HUES48 (cell line): ENCODE data around the gene SVIL.
"Not testable (repeated sequence)": the region's sequence is repeated elsewhere in the genome, so short reads cannot be mapped to it uniquely, and the experiment has no call there.

Source experiments
- H3K27ac ChIP-seq: one replicate; pipeline ENCODE4 v1.7.0; 2013; ENCODE audit warnings: low read depth, low read length, inconsistent platforms
- H3K27me3 ChIP-seq: 2 replicates; pipeline ENCODE4 v1.6.1; 2013; ENCODE audit warnings: mild to moderate bottlenecking, low read length; ENCODE audit not compliant: control insufficient read depth, insufficient read depth
- H3K36me3 ChIP-seq: 2 replicates; pipeline ENCODE4 v1.6.1; 2013; ENCODE audit warnings: low read length; ENCODE audit not compliant: control insufficient read depth, insufficient read depth
- H3K4me1 ChIP-seq: 2 replicates; pipeline ENCODE4 v1.6.1; 2013; ENCODE audit warnings: mild to moderate bottlenecking, low read length; ENCODE audit not compliant: control insufficient read depth, insufficient read depth
- H3K4me3 ChIP-seq: 2 replicates; pipeline ENCODE4 v1.5.1; 2013; ENCODE audit warnings: mild to moderate bottlenecking, low read depth, low read length
- H3K9ac ChIP-seq: 2 replicates; pipeline ENCODE4 v1.6.1; 2013; ENCODE audit warnings: mild to moderate bottlenecking, low read depth, low read length, moderate library complexity
- H3K9me3 ChIP-seq: 2 replicates; pipeline ENCODE4 v1.6.1; 2013; ENCODE audit warnings: low read length; ENCODE audit not compliant: control insufficient read depth, insufficient read depth

The SVIL gene

DNA sequence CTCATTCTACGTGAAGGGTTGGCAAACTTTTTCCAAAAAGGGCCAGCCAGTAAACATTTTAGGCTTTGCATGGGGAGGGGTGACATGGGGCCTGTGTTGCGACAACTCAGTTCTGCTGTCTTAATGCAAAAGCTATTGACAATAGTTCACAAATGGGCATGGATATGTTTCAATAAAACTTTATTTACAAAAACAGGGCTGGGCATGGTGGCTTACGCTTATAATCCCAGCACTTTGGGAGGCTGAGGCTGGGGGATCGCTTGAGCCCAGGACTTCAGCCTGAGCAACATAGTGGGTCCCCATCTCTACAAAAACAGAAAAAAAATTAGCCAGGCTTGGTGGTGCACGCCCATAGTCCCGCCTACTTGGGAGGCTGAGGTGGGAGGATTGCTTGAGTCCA is 141.1 kb downstream of the SVIL start:
- Histone ChIP-seq H3K4me1 (peaks cover 10% of the 10 kb centered on the region; the same call in 1 of the 2 replicates), H3K36me3 (peaks cover 8% of the 10 kb centered on the region; the same call in 1 of the 2 replicates), H3K4me3 (no peak overlapping the region), H3K27ac (no peak overlapping the region), H3K9me3 (no peaks in the 10 kb centered on the region), H3K27me3 (no peaks in the 10 kb centered on the region), H3K9ac (no peak overlapping the region)

- H3K4me3 ChIP-seq: no peak overlapping the region
- H3K27me3 ChIP-seq: no peaks in the 10 kb centered on the region
- H3K36me3 ChIP-seq: peaks cover 12% of the 10 kb centered on the region; the same call in 1 of the 2 replicates
- no peaks in the 10 kb centered on the region for H3K9me3 ChIP-seq
- H3K27ac ChIP-seq: no peak overlapping the region
- H3K4me1 ChIP-seq: peaks cover 10% of the 10 kb centered on the region; the same call in 1 of the 2 replicates
- no peak overlapping the region for H3K9ac ChIP-seq
Measured at GRCh38 chr10:29492774-29493173, 142.0 kb downstream of the SVIL start.

DNA sequence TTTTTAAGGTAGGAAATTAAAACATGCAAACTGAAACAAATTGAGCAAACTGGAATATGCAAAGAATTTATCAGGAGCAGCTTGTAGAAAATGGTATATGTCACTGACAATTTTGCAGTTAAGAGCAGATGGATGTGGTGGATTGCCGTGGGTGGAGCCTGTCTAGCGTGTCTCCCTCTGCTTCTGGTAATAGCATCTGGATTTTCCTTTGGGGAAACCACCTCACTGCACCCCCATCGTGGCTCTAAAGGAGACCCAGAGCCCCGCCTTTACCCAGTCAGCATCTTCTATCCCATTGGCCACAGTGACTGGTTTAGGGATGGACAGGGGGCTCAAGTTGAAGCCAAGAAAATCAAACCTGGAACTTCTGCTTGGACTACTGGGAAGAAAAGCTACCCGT is 142.9 kb downstream of the SVIL start:
- peaks cover 12% of the 10 kb centered on the region; the same call in 1 of the 2 replicates for H3K36me3 ChIP-seq

DNA sequence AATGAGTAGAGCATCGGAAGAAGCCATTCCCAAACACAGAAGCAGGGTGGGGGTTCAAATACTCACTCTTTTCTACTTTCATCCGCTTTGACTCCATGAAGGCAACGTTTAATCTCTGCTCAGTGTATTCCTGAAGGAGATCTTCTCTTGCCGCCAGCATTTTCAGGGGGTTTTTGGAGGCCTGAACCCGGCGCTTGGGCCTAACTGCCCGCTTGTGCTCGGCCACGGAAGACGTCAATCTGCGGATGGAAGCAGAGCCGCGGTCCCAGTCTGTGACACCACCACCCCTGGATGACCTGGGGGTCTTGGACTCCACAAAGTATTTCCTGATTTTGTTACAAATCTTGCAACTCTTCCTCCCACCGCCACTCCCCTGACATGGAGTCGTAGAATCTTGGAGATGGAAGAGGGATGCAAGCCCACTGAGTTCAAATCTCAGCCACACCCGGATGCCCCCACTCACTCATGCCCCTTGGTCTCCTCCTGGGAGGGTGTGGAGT is 143.9 kb downstream of the SVIL start:
- H3K4me1 ChIP-seq, H3K27me3 ChIP-seq, H3K9ac ChIP-seq, H3K9me3 ChIP-seq, H3K27ac ChIP-seq, H3K4me3 ChIP-seq: not testable (repeated sequence)
- H3K36me3 ChIP-seq: peaks cover 13% of the 10 kb centered on the region

More for the DNA sequence above, 142.9 kb downstream of the SVIL start:
- Histone ChIP-seq H3K27me3 (no peaks in the 10 kb centered on the region), H3K4me1 (peaks cover 5% of the 10 kb centered on the region; the same call in 1 of the 2 replicates), H3K4me3 (no peak overlapping the region), H3K27ac (no peak overlapping the region), H3K9me3 (no peaks in the 10 kb centered on the region), H3K9ac (no peak overlapping the region)

DNA sequence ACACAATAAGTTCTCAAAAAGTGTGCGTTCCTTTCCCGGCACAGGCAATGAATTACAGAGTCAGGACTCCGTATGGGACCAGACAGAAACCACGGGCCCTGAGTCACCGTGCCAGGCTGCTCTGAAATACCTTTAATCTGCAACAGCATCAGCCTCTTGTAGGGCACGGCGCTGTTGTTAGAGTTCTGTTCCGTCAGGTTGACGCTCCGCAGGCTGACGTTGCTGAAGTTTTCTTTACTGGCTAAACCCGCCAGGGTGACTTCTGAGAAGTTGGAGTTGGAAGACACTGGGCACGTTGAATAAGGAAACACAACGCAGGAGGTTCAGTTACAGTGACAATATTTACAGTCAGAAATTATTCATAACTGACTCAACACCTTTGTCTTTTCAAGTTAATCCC is 146.3 kb downstream of the SVIL start:
- not testable (repeated sequence) for H3K27me3 ChIP-seq, H3K27ac ChIP-seq, H3K4me1 ChIP-seq, H3K4me3 ChIP-seq, H3K9me3 ChIP-seq, H3K9ac ChIP-seq
- H3K36me3 ChIP-seq: peaks cover 16% of the 10 kb centered on the region

- H3K27me3 ChIP-seq, H3K9ac ChIP-seq, H3K4me3 ChIP-seq, H3K9me3 ChIP-seq, H3K27ac ChIP-seq: not testable (repeated sequence)
- Histone ChIP-seq H3K36me3 (peaks cover 16% of the 10 kb centered on the region), H3K4me1 (peaks cover 10% of the 10 kb centered on the region)
Measured at GRCh38 chr10:29487884-29488266, 146.9 kb downstream of the SVIL start.

DNA sequence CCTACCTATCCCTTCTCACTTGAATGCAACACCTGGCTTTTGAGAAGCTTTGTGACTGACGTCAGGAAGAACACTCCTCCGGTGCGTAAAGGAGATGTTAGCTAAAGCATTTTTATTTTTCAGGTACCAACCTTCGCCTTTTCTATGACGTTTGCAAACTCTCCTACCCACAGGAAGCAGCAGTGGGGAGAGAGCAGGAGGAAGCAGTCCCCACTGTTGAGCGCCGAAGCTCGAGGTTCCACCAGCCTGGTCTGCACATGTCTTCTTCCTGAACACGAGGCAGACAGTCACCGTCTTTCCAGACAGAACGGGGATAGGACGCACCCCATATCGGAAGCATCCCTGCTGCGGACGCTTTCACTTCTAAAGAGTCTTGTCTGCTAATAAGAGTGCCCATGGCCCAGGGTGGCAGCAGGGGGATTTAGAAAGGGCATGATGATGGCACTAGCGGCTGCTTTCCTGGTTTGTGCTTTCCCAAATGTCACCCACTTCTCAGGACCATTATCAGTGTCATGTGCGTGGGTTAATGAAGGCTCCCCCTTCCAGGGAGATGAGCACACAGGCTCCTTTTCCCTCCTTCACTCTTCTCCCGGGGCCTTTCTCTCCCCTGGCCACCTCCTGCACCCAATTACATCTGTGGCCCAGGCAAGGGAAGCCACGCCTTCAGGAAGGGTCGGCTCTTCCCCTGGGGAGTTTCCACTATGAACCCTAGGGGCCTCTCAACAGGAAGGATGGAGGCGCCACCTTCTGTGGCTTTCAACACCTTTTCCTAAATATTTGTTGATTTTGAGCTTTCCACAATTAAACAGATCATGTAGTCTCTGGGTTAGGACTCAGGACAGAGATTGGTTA is 147.5 kb downstream of the SVIL start:
- not testable (repeated sequence) for H3K27ac ChIP-seq, H3K9me3 ChIP-seq, H3K27me3 ChIP-seq, H3K4me3 ChIP-seq, H3K9ac ChIP-seq
- Histone ChIP-seq H3K4me1 (peaks cover 16% of the 10 kb centered on the region), H3K36me3 (peaks cover 12% of the 10 kb centered on the region)

- Histone ChIP-seq H3K27ac (no peak overlapping the region), H3K36me3 (peaks cover 12% of the 10 kb centered on the region), H3K9ac (no peak overlapping the region), H3K4me1 (peaks cover 17% of the 10 kb centered on the region), H3K9me3 (no peaks in the 10 kb centered on the region), H3K27me3 (no peaks in the 10 kb centered on the region), H3K4me3 (no peak overlapping the region)
Measured at GRCh38 chr10:29486433-29486832, 148.3 kb downstream of the SVIL start.

GRCh38 chr10:29484677-29485076 is 150.1 kb downstream of the SVIL start:
- H3K27ac ChIP-seq, H3K4me3 ChIP-seq, H3K27me3 ChIP-seq, H3K9me3 ChIP-seq, H3K9ac ChIP-seq: not testable (repeated sequence)
- peaks cover 15% of the 10 kb centered on the region for H3K36me3 ChIP-seq
- H3K4me1 ChIP-seq: peaks cover 17% of the 10 kb centered on the region

DNA sequence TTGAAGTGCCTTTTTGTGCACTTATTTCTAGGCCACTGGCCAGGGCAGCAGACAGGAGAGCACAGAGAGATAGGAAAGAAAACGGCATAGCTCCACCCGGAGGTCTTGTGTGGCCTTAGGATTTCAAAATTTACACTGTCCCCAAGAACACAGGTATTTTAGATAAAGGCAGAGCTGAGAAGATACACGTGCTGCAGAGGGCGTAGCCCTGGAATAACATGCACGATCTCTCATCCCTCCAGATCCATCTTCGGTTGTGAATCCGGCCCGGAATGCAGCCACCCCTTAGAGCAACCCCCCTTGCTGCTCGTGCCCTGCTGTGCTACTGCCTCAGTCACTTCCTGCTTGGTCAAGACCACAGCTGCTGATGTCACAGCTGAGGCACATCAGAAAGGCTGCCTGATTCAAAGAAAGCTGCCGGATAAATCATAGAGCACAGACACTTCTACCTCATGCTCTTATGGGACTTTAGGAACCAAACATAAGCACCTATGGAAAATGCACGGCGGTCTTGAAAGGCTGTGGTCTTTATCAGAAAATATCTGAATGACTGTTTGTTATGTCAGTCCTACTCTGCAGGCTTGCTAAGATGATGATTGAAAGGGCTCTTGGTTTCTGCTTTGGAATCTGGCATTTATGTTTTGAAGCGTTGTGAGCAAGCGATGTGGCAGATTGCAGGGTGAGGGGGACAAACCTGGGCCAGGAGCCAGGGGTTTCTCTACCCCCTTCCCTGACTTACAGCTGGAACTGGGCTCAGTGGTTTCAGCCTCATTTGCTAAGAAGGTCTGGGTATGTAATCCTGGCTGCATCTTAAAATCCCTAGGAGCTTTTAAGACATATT is 152.0 kb downstream of the SVIL start:
- Histone ChIP-seq H3K9ac (peak overlapping the region; percentile 26; the same call in 1 of the 2 replicates), H3K27me3 (no peaks in the 10 kb centered on the region), H3K36me3 (peaks cover 8% of the 10 kb centered on the region), H3K27ac (peak overlapping the region; percentile 39), H3K9me3 (no peaks in the 10 kb centered on the region), H3K4me3 (no peak overlapping the region), H3K4me1 (peaks cover 17% of the 10 kb centered on the region)
